HG03097 (cell line): ENCODE results near the gene FHOD1.

ENCODE experiments used
- ATAC-seq: cut with Tn5 transposase; IDR thresholded peaks from one replicate; pipeline ENCODE4 v1.9.1; 2021; ENCODE audit not compliant: unreplicated experiment, low FRiP score

FHOD1 gene

DNA sequence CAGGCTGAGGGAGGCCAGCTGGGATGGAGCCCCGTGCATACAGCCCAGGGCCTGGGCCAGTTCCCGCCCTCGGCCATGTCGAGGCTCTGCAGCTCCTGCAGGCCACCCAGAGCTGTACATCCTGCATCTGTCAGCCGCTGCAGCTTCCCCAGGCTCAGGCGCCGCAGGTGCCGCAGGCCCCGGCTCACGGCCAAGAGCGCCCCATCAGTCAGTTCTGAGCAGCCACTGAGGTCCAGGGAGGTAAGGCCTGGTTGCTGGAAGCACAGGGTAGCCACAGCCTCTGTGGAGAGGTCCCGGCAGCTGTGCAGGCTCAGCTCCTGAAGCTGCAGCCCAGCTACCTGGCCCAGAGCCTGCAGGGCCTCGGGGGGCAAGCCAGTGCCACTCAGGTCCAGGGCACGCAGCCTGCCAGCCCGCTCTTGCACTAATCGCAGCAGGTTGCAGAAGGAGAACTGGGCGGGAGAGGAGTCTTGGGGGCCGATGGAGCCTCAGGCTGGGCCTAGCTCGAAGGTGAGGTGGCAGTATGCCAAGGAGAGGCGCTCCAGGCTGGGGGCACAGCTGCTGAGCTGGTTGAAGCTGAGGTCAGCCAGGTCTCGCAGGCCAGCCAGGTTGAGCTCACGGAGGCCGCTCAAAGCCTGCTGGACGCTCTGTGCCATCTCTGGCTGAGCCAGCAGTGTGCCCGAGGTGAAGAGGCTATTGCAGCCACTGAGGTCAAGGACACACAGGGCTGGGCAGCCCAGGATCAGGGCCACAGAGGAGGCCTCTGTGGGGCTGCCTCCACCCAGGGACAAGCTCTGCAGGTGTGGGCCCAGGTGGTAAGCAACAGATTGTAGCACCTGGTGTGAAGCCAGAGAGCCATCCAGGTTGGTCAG, 37.0 kb downstream of the FHOD1 start:
- no peak for ATAC-seq

DNA sequence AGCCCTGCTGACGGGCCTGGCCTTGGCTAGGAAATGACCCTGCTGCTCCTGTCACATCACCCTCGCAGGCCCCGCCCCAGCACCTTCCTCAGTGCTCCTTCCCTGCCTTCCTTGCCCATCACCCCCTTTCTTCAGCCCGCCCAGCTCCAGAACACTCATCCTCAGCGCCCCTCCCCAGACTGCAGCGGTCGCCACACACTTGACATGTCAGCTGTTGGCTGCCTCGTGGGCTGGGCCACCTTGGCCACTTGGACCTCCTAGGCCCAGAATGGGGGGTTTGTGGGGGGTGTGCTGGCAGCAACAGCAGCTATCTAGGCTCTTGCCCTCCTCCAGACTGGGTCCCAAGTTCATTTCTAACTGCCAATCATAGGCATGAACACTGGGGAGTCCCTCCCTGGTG, 37.7 kb downstream of the FHOD1 start:
- ATAC-seq: no peak

DNA sequence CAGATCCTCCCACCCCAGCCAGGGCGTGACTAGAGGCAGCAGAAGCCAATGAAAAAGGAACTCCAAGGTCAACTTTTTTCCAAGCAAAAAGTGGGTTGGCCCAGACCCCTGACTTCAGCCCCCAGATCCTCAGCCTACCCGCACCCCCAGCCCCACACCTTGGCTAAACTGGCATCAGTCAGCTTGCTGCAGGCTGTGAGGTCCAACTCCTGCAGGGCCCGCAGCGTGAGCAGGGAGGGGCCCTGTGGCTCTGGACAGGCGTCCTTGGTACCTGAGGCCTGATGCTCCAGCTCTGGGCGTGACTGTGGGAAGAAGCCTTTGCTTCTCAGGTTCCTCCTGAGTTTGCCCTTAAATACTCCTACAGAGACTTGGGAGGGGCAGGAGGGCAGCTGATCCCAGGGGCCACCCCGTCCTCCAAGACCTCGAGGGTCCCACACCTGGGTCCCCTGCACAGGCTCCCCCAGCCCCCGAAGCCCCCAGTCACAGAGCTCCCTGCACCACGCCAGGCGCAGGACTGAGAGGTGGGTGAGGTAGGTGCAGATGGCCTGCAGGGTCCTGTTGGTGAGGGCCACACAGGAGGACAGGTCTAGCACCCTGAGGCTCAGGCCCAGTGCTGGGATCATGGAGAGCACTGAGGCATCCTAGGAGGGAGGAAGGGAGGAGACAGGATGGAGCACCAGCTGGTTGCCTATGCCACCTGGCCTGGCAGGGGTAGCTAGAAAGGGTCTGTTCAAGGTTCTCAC, 39.0 kb downstream of the FHOD1 start:
- no peak for ATAC-seq

DNA sequence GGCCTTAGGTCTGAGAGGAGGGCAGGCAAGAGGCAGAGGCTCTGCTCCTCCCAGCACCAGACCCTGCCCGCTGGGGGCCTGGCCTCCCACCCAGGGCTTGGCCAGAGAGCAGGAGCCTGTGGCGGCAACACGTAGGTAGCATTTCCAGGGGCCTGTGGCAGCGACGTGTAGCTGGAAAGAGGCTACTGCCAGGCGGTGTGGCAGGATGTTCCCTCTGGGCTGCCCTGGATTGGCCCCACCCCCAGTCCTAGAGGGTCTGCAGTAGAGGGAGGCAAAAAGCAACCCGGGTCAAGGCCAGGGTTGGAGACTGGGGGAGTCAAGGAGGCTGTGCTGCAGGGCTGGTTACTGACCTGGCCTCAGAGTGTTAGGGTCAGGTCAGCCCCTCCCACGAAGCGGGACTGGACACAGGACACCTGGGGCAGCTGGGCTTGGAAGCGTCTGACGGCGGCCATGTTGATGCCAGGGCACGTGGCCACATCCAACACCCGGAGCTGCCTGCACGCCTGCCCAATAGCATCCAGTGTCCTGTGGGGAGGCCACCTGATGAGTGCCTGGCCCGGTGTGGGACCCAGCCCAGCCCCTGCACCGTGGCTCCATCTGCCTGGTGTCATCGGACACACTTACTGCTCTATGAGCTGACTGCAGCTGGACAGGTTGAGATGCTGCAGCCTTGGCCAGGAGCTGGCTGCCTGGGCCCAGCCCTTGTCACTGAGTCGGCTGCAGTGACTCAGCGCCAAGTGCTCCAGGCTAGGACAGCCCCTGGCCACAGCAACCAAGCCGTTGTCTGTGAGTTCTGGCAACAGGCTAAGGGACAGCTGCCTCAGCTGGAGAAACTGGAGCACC, 39.8 kb downstream of the FHOD1 start:
- ATAC-seq: no peak

DNA sequence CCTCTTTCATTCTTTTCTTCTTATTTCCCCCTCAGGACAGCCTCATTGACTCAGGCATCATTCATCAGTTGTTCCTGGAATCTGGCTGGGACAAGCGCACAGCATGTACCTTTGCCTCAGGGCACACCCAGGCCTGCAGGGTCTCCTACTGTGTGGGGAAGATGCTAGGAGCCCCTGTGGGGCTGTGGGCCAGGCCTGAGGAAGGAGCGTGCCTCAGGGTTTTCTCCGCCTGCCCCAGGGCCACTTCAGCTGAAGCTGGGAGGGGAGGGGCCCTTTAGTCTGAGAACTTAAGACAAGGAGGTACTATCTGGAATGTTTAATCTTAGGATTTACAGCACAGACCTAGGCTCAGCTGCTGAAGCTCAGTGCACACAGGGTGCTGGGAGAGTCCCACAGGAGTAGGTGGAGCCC, 40.4 kb downstream of the FHOD1 start:
- ATAC-seq: no peak

DNA sequence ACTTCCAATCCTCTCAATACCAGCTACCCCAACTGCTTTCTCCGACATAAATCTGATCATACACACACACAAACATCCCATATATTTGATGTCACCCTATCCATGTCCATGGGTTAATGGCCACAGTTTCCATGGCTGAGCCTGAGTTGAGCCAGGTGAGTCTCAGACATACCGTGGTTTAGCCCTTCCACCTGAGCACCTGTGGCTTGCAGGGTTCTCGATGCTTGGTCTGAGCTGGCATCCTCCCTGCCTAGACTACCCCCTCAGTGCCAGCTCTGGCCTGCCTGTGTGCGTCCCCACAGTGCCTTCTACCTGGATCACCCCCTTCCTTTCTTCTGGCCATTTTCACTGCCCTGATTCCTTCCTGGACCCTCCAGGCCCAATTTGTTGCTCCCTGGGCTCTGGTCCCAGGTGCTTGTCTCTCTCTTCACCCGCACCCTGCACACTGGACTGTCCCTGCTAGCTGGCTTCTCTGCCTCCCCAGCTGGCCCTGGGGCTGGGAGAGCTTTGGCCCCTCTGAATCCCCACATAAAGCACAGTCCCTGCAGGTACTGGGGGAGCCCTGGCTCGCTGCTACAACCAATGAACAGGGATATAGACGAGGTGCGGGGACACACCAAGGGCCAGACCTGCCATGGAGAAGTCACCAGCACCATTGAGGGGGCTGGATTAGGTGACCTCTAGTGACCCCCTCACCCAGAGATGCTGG, 41.0 kb downstream of the FHOD1 start:
- ATAC-seq: no peak

DNA sequence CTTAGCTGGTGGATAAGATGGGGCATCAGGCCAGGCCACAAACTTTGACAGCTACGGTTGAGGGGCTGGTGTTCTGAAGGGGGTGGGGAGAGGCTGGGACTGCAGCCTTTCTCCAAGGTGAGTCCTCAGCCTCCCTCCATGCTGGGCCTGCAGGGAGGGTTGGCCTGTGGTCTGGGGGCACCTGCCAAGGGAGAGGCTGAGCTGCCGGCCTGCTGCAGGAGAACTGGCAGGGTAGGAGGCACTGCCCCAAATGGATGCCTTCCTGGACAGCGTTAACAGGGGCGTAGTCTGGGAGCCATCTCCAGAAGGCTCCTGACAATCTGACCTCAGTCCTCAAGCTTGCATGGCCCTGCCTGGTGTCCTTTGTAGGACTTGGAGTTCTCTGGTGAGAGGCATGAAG, 43.2 kb downstream of the FHOD1 start:
- no peak for ATAC-seq

DNA sequence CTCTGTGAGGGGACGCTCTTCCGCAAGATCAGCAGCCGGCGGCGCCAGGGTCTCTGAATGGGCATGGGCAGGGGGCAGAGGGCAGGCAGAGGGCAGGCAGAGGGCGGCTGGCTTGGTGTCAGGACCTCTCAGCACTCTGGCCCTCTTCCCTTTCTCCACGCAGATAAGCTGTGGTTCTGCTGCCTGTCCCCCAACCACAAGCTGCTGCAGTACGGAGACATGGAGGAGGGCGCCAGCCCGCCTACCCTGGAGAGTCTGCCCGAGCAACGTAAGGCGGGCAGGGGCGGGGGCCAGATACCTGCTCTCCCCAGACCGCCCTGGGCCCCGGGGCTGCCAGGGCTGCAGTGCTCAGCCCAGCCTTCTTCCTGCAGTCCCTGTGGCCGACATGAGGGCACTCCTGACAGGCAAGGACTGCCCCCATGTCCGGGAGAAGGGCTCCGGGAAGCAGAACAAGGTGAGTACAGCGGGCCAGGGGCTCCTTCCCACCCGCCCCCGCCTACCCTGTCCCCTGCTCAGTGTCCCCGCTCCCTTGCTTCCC, 44.3 kb downstream of the FHOD1 start:
- no peak for ATAC-seq

DNA sequence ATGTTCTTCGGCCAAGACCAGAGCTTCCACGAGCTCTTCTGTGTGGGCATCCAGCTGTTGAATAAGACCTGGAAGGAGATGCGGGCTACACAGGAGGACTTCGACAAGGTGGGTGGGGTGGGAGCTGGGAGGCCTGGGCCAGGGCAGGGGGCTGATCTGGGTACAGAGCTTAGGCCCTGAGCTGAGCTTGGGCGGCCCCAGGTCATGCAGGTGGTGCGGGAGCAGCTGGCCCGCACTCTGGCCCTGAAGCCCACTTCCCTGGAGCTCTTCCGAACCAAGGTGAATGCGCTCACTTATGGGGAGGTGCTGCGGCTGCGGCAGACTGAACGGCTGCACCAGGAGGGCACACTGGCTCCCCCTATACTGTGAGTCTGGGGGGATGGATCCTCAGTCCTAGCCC, 44.9 kb downstream of the FHOD1 start:
- no peak for ATAC-seq

DNA sequence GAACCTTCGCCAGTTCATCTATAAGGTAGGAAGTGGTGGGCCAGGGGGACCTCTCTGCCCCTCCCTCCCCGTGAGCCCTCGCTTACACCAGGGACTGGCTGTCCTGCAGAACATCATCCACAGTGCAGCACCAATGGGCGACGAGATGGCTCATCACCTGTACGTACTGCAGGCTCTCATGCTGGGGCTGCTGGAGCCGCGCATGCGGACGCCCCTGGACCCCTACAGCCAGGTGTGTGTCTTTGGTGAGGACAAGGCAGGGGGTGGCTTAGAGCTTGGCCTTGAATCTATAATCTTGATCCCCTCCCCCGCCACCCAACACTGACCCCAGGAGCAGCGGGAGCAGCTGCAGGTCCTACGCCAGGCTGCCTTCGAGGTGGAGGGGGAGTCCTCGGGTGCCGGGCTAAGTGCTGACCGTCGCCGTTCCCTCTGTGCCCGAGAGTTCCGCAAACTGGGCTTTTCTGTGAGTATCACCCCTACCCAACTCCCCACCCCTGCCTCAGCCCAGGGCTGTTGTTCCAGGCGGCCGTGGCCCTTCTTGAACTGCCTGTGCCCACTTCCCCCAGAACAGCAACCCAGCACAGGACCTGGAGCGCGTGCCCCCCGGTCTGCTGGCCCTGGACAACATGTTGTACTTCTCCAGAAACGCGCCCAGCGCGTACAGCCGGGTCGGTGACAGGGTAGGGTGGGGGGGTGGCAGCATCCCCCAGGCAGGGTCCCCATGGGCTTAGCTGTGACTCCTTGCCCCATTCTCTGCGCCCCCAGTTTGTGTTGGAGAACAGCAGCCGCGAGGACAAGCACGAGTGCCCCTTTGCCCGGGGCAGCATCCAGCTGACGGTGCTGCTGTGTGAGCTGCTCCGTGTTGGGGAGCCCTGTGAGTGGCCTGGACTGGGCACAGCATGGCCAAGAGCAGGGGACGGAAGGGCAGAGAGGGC, 45.6 kb downstream of the FHOD1 start:
- no peak for ATAC-seq

DNA sequence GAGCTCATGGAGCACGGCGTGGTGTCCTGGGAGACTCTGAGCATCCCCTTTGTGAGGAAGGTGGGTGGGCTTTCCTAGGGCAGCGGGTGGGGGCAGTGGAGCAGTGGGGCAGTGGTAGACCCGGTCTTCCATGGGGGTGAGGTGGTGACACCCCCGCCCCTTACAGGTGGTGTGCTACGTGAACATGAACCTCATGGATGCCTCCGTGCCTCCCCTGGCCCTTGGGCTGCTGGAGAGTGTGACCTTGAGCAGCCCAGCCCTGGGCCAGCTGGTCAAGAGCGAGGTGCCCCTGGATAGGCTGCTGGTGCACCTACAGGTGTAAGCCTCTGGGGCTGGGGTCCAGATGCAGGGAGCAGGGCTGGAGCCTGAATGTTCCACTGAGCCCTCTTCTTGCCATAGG, 46.8 kb downstream of the FHOD1 start:
- no peak for ATAC-seq

DNA sequence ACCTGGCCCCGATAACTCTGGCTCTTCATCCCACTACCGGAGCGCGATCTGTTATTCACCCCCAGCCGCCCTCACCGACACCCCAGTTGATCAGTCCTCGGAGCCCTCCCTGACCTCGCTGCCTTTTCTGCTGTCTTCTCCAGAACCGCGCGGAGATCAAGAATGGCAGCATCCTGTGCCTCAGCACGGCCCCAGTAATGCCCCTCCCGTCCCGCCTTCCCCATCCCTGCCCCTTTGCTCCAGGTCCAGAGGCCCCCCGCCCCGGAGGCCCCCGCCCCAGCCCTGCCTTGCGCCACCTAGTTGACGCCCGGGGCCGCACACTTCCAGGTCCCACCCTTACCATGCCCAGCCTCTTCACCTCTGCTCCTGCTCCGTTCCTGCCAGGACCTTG, 47.5 kb downstream of the FHOD1 start:
- ATAC-seq: no peak

DNA sequence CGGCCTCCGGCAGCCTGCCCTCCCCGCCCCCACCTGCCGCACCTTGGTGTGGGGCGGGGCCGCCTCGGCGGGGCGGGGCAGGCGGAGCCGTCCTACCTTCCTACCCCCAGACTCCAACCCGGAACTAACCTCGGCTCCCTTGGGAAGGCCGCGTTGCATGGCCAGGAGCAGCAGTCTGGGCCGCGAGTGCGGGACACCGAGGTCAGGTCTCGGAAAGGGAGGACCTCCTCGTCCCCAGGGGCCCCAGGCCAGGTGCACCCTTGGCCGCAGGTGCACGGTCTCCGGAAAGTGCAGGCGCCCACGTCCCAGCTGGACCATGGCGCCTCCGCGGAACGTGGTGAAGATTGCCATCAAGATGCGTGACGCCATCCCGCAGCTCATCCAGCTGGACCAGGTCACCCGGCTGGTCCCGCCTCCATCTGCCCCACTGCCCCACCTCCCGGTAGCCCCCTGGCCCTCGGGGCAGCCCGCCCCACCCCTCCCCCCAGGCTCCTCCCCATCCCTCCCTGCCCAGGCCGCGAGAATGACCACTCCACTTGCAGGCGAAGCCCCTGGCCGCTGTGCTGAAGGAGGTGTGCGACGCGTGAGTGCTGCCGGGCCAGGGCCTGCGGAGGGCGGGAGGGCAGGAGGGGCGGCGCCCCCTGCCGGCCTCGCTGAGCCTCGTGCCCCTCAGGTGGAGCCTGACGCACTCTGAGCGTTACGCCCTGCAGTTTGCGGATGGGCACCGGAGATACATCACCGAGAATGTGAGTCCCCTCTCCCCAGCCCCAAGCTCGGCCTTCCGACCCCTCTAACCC, 48.1 kb downstream of the FHOD1 start, which contains the start of gene ELMO3:
Gene ELMO3, plus strand, starts transcription at position 121 of the 797 bp plus-strand sequence. Its CDS starts 196 bp downstream, at position 317.
- no peak for ATAC-seq

DNA sequence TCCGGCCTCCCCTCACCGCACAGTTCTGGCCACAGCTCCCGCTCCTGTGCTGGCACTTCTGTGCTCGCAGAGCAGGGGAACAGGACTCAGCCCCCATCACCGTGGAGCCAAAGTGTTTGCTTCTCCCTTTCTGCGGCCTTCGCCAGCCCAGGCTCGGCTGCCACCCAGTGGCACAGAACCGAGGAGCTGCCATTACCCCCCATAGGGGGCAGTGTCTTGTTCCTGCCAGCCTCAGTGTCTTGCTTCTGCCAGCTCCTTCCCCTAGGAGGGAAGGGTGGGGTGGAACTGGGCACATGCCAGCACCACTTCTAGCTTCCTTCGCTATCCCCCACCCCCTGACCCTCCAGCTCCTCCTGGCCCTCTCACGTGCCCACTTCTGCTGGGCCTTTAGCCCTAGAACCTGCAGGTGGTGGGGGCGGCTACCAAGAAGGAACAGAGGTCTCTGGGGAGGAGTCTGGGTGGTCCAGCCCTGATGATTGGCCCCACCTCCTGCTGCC, 49.0 kb downstream of the FHOD1 start:
- ATAC-seq: no peak

DNA sequence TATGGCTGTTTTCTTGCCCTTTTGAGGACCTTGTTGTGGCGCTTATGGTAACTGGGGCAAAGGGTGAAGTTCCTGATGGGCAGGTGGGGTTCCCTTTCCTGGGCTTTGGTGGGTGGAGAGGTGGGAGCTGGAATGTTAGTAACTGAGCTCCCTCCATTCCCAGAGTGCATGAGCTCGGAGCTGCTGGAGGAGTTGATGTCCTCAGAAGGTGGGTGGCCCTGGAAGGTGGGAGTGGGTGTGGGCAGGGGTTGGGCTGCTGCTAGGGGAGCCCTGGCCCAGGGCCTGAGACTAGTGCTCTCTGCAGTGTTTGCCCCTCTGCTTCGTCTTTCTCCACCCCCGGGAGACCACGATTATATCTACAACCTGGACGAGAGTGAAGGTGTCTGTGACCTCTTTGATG, 49.6 kb downstream of the FHOD1 start:
- no peak for ATAC-seq

DNA sequence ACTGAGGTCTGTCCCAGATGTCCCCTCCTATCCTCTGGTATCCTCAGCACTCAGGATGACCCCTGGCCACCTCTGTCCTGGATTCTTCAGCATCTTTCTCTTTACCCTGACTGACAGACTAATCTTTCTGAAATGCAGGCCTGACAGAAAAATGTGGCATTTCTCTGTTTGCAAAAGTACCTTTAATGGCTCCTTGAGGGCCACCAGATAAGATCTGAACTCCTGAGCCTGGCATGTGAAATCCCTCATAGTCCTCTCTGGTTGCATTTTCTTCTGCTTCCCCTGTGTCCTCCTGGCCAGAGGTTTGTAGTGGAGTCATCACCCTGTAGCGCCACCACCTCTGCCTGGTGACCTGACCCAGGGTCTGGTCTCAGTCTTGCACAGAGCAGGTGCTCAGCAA, 50.4 kb downstream of the FHOD1 start:
- no peak for ATAC-seq

DNA sequence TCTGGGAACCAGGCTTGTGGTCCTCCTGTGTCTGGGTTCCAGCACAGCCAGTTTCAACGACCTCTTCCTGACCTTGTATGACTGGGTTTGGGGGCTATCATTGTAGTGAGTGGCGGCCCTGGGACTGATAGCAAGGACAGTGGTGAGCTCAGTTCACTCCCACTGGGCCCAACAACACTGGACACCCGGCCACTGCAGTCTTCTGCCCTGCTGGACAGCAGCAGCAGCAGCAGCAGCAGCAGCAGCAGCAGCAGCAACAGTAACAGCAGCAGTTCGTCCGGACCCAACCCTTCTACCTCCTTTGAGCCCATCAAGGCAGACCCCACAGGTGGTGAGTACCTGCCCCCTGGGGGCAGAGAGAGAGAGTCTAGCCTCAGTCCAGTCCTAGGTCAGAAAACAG, 51.6 kb downstream of the FHOD1 start:
- no peak for ATAC-seq

DNA sequence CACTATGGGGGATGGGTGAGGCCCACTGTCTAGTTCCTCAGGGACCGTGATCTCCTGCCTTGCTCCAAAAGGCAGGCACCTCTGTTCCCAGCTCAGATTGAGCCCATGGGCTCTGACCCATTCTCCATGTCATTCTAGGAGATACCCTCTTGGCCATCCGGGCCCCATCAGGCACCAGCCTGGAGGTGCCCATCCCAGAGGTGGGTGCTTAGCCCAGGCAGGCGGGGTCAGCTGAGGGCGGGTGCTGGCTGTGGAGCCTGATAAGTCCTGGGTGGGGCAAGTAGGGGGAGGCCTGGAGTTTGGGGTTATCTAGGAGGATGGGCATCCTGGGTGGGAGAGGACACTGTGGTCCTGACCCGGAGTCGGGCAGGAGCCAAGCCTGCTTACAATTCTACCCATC, 53.0 kb downstream of the FHOD1 start:
- ATAC-seq: no peak
